SU-DHL-6 (cell line): ENCODE measurements around the gene DPYSL5.
A peak's percentile ranks its signal among the peaks of the same experiment; 100 is the strongest.

Experiments used
- EZH2phosphoT487 ChIP-seq: fragments of 200-600 bp; sonication (generic), shearing (Covaris generic); conservative IDR thresholded peaks from 2 replicates; pipeline ENCODE4 v1.6.1; 2018; ENCODE audit warnings: mild to moderate bottlenecking, antibody characterized with exemption, low read length, moderate library complexity, mixed read lengths
- TF ChIP-seq, protein P1 (sequence below): fragments of 200-600 bp; sonication (generic); IDR thresholded peaks from one replicate; pipeline ENCODE4 v1.5.1; 2017; ENCODE audit warnings: antibody characterized with exemption, mild to moderate bottlenecking, low read length, moderate library complexity; ENCODE audit not compliant: insufficient read depth, poor library complexity, severe bottlenecking

DNA sequence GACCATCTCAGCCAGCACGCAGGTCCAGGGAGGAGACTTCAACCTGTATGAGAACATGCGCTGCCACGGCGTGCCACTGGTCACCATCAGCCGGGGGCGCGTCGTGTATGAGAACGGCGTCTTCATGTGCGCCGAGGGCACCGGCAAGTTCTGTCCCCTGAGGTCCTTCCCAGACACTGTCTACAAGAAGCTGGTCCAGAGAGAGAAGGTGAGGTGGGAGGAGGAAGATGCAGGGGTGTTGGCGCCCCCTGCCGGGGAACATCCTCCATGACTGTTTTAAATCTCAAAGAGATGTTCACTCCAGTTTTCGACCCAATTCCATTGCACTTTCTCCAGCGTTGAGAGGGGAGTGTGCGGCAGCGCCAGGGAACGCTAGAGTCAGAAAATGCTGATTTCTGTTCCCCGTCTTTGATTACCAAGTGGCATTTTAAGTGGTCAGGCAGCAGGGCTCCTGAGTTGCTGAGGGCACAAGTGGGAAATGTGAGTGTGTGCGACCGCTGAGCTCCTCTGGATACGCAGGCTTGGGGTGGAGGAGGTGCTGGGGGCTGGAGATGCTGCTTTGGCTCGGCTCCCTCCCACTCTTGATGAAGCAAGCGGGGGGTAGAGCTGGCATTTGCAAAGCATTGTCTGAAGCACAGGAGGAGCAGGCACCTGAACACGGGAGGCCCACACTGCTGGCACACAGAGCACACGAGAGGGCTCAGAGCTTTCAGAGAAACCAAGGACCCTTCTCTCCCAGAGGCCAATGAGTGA is 94.8 kb downstream of the DPYSL5 start:
- TF ChIP-seq, protein P1, sequence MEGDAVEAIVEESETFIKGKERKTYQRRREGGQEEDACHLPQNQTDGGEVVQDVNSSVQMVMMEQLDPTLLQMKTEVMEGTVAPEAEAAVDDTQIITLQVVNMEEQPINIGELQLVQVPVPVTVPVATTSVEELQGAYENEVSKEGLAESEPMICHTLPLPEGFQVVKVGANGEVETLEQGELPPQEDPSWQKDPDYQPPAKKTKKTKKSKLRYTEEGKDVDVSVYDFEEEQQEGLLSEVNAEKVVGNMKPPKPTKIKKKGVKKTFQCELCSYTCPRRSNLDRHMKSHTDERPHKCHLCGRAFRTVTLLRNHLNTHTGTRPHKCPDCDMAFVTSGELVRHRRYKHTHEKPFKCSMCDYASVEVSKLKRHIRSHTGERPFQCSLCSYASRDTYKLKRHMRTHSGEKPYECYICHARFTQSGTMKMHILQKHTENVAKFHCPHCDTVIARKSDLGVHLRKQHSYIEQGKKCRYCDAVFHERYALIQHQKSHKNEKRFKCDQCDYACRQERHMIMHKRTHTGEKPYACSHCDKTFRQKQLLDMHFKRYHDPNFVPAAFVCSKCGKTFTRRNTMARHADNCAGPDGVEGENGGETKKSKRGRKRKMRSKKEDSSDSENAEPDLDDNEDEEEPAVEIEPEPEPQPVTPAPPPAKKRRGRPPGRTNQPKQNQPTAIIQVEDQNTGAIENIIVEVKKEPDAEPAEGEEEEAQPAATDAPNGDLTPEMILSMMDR = peak; percentile 52
- no peak for TF ChIP-seq EZH2phosphoT487
